Stimulated activated CD4-positive, alpha-beta T cell treated with anti-CD3 and anti-CD28 coated beads, TNF-alpha, amount 100 ng/mL, for 48 hours (primary cell): ENCODE data around the gene IL18RAP.

Source experiments
- DNase-seq, 3 donors: peaks; one replicate each; pipeline ENCODE4 v3.0.0-alpha.2; 2020; ENCODE audit warnings: low read depth in 3 of 3

Gene IL18RAP, protein sequence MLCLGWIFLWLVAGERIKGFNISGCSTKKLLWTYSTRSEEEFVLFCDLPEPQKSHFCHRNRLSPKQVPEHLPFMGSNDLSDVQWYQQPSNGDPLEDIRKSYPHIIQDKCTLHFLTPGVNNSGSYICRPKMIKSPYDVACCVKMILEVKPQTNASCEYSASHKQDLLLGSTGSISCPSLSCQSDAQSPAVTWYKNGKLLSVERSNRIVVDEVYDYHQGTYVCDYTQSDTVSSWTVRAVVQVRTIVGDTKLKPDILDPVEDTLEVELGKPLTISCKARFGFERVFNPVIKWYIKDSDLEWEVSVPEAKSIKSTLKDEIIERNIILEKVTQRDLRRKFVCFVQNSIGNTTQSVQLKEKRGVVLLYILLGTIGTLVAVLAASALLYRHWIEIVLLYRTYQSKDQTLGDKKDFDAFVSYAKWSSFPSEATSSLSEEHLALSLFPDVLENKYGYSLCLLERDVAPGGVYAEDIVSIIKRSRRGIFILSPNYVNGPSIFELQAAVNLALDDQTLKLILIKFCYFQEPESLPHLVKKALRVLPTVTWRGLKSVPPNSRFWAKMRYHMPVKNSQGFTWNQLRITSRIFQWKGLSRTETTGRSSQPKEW

DNA sequence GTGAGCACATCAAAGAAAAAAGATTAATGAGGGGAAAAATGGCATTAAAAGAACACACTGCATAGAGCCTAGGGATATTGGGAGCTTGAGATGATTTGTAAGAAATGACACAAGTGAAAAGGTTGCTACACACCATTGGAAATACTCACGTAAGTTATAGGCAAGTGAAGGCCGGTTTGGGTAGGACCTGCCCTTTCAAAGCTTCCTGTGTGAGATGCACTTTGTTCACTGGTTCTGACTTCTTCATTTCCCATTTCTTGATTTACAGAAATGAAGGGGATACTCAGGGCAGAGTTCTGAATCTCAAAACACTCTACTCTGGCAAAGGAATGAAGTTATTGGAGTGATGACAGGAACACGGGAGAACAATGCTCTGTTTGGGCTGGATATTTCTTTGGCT lies at the start of gene IL18RAP:
Gene IL18RAP (plus strand): TSS at position 251 of the 400 bp plus-strand sequence. CDS start 118 bp downstream, at position 369.
- no peak for DNase-seq

DNA sequence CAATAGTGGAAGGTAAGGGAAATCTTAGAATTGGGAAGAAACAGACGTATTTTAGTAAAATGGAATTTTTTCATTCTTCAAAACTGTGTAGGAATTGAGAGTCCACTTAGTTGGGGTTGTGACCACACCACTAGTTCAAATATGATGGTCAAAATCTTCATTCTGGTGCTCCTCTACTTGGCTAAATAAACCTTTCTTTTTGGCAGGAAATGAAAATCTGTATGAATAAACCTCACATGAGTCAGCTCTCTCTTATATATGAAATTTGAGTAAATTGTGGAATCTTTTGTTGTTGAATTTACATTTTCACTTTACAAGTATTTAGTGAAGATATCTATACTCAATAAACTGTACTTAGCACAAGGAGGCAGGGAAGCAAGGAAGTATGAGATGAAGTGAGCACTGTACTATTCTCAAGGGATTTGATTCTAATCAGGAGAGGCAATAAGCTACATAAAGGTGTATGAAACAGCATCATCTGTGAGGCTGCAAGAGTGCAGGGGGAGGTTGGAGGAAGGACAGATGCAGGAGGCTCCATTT lies 46.8 kb upstream of the IL18RAP start:
- DNase-seq = no peak

DNA sequence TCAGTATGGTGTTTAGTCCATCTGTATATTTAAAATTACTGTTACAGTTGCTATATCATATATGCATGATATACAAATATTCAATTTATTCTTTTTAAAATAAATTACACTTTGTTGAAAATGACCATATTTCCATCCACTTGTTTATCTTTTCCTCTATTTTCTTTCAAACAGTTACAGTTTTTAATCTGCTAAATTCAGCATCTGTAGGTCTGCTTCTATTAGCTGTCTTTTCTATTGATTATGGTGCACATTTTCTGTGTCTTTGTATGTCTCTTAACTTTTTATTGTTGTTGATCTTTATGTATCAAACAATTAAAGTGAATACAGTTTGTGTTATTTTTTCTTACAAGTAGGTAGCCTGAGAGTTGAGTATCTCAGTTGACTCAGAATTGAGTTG lies 39.2 kb upstream of the IL18RAP start:
- DNase-seq = no peak

DNA sequence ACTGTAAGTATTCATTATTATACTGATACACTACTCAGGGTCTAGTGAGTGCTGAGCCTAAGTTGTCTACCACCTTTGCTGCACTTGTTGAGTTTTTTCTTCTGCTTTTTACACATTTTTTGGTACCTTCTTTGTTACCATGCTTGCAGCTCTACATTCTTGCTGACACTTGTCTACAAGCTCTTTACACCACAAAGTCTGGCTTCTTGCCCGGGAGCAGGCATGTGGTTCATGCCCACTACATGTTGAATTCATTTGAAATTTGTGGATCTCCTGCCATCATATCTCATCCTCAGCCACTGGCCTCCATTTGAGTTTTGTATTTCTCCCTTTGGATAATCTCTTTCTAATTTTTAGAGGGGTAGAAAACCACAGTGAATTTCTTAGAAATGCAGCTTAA lies 37.4 kb upstream of the IL18RAP start:
- DNase-seq = no peak

DNA sequence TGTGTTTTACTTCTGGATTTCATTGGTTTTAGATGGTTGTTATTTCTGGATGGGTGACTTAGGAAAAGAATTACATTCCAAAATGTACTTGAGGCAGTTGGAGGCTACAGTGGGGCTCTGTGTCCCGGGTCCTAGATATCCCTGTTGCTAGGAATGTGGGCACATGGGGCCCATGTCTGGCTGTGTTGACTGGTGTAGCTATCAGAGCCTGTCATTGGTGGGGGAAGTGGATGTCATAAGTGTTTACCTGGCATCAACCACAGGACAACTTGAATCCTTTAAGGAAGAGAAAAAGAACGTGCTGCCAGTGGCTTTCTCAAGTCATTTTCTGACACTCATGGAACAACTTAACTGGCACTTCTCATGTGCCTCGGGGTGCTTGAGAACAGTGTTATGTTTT lies 37.0 kb upstream of the IL18RAP start:
- no peak for DNase-seq

DNA sequence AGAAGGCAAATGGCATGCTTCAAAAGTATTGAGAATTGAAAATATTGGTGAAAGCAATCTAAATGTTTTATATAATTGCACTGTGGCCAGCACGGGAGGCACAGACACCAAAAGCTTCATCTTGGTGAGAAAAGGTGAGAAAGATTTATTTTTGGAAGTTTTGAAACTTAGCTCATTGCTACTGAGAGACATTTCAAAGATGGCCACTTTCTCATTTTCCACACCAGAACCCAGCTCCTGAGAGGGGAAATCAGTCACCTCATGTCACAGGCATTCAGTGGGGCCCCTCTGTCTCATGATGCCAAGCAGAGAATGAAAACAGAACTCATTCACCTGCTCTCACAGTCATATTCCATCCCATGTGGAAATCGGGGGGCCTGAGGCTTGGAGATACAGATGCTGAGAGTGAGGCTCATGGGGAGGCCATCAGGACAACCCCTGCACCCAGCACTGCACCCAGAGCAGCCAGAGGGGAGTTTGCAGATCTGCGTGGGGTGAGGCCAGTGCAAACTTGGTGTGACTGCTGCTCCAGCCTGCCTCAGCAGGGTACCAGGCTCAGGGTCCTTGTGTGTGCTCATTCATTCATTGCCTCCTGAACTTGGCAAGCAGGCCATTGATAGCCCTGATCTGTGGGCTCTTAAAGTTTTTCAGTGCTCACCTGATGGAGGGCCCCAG lies 36.0 kb upstream of the IL18RAP start:
- DNase-seq = no peak

DNA sequence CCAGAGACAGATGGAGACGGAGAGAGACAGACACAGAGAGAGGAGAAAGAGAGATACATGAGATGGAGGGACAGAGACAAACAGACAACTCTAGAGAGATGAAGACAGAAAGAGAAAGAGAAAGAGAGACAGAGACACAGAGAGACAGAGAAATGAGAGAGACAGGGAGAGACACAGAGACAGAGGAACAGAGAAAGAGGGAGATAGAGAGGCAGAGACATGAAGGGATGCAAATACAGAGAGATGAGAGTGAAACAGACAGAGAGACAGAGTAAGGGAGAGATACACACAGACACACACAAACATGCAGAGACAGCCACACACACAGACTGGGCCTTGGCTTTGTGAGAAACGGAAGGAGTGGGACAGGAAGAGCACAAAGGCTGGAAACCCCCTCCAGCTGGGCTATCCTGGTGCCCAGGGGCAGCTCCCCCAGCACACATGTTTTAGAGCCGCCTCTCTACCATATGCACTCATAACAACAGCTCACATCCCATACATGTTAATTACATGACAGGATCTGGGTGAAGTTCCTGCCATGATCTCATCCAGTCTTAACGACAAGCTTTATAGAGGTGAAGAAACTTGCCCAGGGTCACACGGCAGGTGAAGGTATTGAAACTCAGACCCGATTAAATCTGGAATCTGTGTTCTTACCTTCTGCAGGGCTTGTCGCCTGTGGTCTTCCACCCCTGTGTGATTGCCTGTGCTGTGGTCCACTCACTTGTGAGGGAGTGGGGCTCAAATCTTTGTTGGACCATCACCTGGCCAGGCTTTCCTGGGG lies 35.0 kb upstream of the IL18RAP start:
- no peak for DNase-seq

DNA sequence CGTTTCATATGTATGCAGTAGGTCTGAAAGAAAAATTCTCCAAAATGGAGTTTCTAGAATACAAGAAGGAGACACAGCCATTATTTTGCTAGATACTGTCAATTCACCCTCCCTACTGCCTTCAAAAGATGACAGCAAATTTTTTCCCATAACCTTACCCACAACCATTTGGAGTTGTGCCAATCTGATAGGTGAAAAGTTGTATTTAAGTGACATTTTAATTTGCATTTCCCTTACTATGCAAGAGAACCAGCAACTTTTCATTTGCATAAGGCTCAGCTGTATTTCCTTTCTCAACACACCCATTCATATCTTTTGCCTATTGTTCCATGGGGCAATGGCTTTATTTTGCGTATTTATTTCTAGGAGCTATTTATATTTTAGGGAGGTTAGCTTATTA lies 31.4 kb upstream of the IL18RAP start:
- no peak for DNase-seq

DNA sequence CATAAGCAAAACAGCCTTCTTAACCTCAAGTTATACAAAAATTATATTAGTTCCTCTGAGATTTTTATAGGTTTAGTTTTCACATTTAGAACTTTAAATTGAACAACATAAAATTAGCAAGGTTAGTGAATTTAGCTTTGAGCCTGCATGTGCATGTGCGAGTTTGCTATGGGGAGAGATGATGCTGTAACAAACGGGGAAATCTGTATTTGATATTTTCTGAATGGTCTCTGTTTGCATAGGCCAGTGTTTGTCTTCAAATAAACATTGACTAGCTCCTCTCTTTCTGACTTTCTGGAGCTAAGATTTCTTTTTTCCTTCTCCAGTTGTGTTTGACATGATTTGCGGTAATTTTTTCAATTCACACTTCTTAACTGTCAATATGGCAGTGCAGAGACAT lies 30.9 kb upstream of the IL18RAP start:
- DNase-seq = no peak

DNA sequence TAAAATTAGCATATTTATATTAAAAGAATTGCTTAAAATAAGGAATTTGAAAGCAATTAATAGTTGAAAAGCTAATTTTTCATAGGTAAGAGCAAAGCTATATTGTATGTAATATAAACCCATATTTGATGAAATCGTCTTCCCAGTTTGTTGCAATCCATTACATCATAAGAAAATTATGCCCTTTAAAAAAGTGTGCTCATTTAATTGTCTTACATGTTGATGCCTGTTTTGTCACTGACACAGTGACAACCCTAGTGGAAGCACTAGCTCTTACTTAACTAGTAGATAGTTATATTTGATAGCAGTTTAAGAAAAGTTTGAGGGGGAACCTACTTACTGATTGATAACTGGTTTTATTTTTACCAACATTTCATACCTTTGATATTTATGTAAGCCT lies 30.0 kb upstream of the IL18RAP start:
- no peak for DNase-seq

DNA sequence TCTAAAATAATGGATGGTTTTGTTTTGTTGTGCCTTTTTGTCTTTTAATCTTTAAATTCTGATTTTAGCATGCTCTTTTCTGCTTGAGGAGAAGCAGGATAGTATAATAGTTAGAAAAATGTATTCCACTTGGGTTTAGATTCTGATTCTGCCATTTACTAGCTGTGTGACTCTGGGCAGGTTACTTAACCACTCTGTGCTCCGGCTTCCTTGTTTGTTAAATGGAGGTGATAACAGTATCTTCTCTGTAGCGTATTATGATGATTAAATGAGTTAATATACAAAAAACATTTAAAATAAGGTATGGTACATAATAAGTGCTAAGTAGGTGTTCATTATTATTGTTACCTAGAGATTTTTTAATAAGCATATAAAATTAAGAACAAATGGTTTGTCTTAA lies 26.9 kb upstream of the IL18RAP start:
- no peak for DNase-seq

DNA sequence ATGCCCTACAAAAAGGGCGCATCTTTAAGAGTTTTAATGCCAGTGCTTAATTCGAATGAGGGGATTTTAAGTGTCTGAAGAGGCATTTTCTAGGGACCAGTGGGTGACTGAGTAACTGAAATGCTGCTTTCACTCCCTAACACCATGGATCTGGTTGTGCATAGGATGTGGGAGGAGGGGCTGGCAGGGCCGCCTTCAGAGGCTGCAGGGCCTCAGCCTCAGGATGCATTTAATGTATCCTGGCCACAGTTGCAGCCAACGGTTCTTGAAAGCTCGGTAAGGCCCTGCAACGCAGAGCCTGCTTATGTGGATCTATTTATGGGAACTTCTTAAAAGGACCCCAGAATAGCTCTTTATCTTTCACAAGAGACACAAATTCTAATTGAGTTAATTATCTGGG lies 25.8 kb upstream of the IL18RAP start:
- no peak for DNase-seq

DNA sequence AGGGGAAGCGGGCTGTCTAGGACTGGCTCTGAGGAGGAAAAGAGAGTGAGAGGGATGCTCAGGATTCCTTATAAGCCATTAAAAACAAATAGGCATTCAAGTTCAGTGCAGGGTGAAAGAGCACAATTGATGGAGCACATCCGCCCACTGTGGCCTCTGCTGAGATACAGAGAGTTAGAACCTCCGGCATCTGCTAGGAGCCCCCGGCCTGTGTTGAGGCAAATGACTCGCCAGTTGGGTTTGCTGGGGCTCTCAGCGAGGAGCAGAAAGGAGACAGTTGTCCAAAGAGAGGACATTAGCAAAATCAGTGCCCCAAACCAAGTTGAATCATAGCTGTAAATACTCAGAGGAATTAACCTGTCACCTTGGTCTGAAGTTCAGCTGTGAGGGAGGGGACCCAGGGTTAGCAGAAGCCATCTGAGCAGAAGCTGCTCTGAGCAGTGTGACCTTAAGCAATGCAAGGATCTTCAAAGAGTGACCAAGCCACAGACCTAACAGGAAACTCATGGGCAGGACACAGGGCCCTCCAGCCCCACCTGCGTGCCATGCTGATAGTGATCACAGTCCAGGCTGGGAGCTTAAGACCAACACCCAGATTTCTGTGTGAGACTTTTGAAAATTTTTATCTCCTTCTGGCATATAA lies 23.3 kb upstream of the IL18RAP start:
- no peak for DNase-seq

DNA sequence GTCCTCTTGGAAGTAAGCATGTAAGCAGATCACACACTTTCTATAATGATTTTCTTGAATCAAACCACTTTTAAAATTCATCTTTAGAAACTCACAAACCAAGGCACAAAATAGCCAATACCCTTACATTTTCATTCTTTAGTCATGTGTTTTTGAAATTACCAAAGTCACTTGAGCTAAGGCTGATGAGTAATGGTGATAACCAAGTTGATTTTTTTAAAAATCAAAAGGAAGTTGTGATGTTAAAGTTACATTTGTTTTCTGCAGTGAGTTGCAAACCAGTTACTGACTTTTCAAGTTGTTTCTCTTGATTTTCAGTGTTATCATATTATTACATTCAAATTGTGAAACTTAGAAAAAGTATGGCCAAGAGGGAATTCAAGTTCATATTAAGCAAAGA lies 21.5 kb upstream of the IL18RAP start:
- DNase-seq = no peak

DNA sequence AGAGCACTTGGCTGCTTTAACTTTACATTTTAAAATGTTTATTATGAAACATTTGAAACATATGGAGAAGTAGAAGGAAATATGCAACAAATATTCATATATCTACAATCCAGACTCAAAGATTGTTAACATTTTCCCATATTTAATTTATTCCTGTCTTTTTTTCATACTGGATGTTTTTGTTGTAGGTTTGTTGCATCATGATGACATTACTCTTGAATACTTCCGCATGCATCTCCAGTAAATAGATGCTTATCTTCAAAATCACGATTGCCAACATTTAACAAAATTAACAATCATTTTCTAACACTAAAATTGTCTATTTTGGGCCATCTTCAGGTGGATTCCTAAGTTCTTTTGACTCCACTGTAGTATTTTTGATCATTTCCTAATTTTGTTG lies 21.1 kb upstream of the IL18RAP start:
- DNase-seq = no peak

DNA sequence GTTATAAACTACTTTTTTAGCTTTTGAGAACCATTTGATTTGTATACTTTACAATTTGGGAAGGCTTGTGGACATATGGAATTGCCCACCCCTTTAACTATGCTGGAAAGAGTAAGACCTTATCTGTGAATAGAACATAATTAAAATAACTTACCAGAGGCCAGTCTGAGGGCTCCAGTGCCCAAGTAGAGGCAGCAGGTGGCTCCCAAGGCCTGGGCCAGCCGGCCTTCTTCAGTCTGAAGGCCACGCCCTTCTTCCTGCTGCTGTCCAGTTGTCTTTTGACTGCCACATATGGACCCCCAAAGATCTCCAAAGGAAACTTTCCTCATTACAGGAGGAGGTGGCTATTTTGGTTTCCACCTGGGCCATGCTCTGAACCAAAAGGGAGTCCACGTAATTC lies 12.0 kb upstream of the IL18RAP start:
- DNase-seq = no peak

DNA sequence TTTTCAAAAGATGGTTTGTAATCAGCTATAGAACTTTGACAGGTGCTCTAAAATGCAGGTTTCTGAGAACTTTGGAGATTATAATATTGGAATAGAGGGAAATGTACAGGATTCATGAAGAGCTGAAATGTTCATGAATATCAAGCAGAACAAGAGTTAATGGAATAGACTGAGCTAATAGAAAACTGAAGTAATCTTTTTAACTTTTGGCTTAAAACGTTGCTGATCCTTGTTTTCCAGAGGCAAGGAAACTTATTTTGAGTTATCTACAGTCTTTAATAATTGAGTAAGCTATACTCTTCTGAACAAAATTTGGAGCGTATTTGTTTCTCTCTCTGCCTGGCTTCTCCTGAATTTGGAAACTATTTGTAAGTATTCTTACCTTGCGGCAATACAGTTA lies 10.8 kb upstream of the IL18RAP start:
- DNase-seq = no peak

DNA sequence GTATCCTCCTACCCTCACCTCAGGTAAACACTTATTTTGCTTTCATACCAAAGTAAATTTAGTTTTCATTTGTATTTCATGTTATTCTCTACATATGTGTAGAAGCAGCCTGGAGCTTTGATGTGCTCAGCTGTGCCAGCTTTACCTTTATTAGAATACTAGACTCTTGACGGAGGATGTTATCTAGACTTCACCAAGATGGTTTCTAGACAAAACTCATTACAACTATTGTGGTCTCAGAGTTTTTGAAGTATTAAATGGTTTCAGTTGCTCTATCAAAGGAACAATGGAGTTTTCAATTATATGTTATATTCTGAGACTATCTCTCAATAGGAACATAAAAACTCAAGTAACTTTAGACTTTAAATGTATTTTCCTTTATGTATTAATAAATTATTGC lies 5.0 kb upstream of the IL18RAP start:
- DNase-seq = no peak

DNA sequence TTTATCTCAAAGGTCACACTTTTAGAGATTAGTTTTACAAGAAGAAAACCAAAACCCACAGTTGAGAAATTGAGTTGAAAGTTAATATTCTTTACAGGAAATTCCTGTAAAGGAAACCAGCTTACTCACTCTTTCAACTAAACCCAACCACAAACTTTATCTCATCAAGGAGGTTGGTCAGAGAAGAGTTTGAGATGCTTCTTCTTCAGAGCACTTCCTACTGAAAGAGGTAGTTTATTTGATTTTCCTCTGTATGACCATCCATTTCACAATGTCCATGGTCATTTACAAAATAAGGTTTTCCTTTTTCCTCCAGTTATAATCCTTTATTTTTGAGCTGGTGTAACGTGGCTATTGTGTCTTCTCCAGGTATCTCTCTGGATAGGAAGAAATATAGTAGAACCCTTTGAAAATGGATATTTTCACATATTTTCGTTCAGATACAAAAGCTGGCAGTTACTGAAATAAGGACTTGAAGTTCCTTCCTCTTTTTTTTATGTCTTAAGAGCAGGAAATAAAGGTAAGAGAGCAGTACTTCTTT lies 4.5 kb upstream of the IL18RAP start:
- no peak for DNase-seq

DNA sequence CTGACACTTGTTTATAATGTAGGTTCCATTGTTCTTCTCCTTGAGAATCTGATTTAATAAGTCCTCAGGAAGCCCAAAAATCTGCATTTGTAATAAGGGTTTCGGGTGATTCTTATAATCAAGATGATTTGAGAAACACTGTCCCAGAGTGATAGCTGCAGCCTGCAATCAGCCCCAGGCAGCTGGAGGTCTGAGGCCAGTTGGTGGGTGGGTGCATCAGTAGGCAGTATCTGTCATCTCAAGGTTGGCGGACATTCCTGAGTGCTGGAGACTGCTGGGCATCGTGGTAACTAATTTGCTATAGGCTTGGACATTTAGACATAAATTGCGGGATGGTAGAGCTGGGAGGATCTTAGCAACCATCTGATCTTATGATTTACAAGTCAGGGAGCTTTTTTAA lies 2.7 kb upstream of the IL18RAP start:
- no peak for DNase-seq
